ENCODE data around the gene BAZ1B. TPM values are rescaled to one million over a fixed set of nuclear protein-coding genes. Genes with fewer than 3 reads are reported as not detected.
"Not testable (repeated sequence)": the region's sequence is repeated elsewhere in the genome, so short reads cannot be mapped to it uniquely, and the experiment has no call there.

BAZ1B gene
- total RNA-seq, 1 experiment from 2014 or later = 44.6 TPM

GRCh38 chr7:73429622-73430505 lies 92.2 kb downstream of the BAZ1B start:
- no peak overlapping the region for H3K4me3 ChIP-seq
- no peaks in the 10 kb centered on the region for H3K27me3 ChIP-seq
- no peaks in the 10 kb centered on the region for H3K9me3 ChIP-seq
- DNase-seq = peak; percentile 21
- H3K36me3 ChIP-seq = no peaks in the 10 kb centered on the region

- Histone ChIP-seq H3K4me3 (no peak overlapping the region), H3K9me3 (no peaks in the 10 kb centered on the region), H3K27me3 (no peaks in the 10 kb centered on the region), H3K36me3 (no peaks in the 10 kb centered on the region)
- DNase-seq = no peak
Measured at GRCh38 chr7:73429215-73429614, 92.9 kb downstream of the BAZ1B start.

- Histone ChIP-seq H3K36me3 (no peaks in the 10 kb centered on the region), H3K9me3 (no peaks in the 10 kb centered on the region), H3K4me3 (no peak overlapping the region), H3K27me3 (no peaks in the 10 kb centered on the region)
- no peak for DNase-seq
Measured at GRCh38 chr7:73427902-73428787, 93.9 kb downstream of the BAZ1B start.

- Histone ChIP-seq H3K4me3 (no peak overlapping the region), H3K36me3 (no peaks in the 10 kb centered on the region)
Measured at GRCh38 chr7:73426016-73426415, 96.1 kb downstream of the BAZ1B start.

GRCh38 chr7:73425356-73425983 lies 96.6 kb downstream of the BAZ1B start:
- DNase-seq = no peak
- Histone ChIP-seq H3K4me3 (no peak overlapping the region), H3K36me3 (no peaks in the 10 kb centered on the region), H3K27me3 (no peaks in the 10 kb centered on the region), H3K9me3 (no peaks in the 10 kb centered on the region)

More at GRCh38 chr7:73426016-73426415, 96.1 kb downstream of the BAZ1B start:
- Histone ChIP-seq H3K27me3 (no peaks in the 10 kb centered on the region), H3K9me3 (no peaks in the 10 kb centered on the region)
- no peak for DNase-seq

GRCh38 chr7:73424489-73424885 lies 97.6 kb downstream of the BAZ1B start:
- DNase-seq = no peak
- Histone ChIP-seq H3K4me3 (no peak overlapping the region), H3K9me3 (no peaks in the 10 kb centered on the region), H3K27me3 (no peaks in the 10 kb centered on the region), H3K36me3 (no peaks in the 10 kb centered on the region)

GRCh38 chr7:73423519-73424488 lies 98.3 kb downstream of the BAZ1B start:
- H3K4me3 ChIP-seq = no peak overlapping the region
- H3K36me3 ChIP-seq = no peaks in the 10 kb centered on the region
- DNase-seq = no peak
- no peaks in the 10 kb centered on the region for H3K27me3 ChIP-seq
- no peaks in the 10 kb centered on the region for H3K9me3 ChIP-seq

GRCh38 chr7:73420610-73421009 lies 101.5 kb downstream of the BAZ1B start:
- H3K9me3 ChIP-seq, H3K27me3 ChIP-seq, H3K36me3 ChIP-seq, H3K4me3 ChIP-seq, DNase-seq: not testable (repeated sequence)

- DNase-seq, H3K36me3 ChIP-seq, H3K27me3 ChIP-seq, H3K4me3 ChIP-seq, H3K9me3 ChIP-seq: not testable (repeated sequence)
Measured at GRCh38 chr7:73420016-73420415, 102.1 kb downstream of the BAZ1B start.

GRCh38 chr7:73418113-73418703 lies 103.9 kb downstream of the BAZ1B start:
- H3K9me3 ChIP-seq = no peaks in the 10 kb centered on the region
- no peaks in the 10 kb centered on the region for H3K27me3 ChIP-seq
- no peaks in the 10 kb centered on the region for H3K36me3 ChIP-seq
- no peak for DNase-seq
- H3K4me3 ChIP-seq = no peak overlapping the region

GRCh38 chr7:73410541-73411131 lies 111.5 kb downstream of the BAZ1B start:
- H3K9me3 ChIP-seq, DNase-seq, H3K36me3 ChIP-seq, H3K4me3 ChIP-seq, H3K27me3 ChIP-seq: not testable (repeated sequence)

- H3K27me3 ChIP-seq, DNase-seq, H3K4me3 ChIP-seq, H3K9me3 ChIP-seq, H3K36me3 ChIP-seq: not testable (repeated sequence)
Measured at GRCh38 chr7:73404860-73405259, 117.2 kb downstream of the BAZ1B start.

GRCh38 chr7:73399185-73400050 lies 122.7 kb downstream of the BAZ1B start:
- not testable (repeated sequence) for DNase-seq, H3K36me3 ChIP-seq, H3K27me3 ChIP-seq, H3K9me3 ChIP-seq, H3K4me3 ChIP-seq

GRCh38 chr7:73397521-73398281 lies 124.4 kb downstream of the BAZ1B start:
- H3K4me3 ChIP-seq = no peak overlapping the region
- H3K36me3 ChIP-seq = no peaks in the 10 kb centered on the region
- H3K27me3 ChIP-seq = no peaks in the 10 kb centered on the region
- no peaks in the 10 kb centered on the region for H3K9me3 ChIP-seq
- DNase-seq = no peak

Measured in MG63 (cell line).